ENCODE measurements around the gene RFC3.

RFC3 gene

DNA sequence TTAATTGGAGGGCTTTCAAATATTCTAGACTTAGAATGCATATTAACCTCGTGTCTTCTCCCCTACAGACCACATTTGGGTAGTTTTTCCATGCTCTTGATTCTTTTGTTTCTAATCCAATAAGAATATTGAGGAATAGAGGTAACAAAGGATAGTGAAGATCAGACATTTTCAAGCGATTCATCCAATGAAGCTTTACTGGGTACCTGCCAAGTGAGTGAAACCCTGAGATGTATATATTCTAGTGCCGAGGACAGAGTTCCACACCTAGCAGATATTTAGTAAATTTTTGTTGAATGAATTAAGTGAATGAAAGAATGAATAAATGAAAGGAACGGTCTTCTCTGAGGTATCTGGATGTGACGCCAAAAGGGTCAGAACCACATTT lies 442 bp upstream of the RFC3 start:
- no peaks in the 10 kb centered on the region for H3K36me3 ChIP-seq (ENCODE audit: control insufficient read depth, insufficient read depth, low read length)
- no peaks in the 10 kb centered on the region for H3K27me3 ChIP-seq (replicated peaks; ENCODE audit: control insufficient read depth, insufficient read depth, low read length)
- no peak for DNase-seq (ENCODE audit: extremely low read depth, insufficient read length)
- TF ChIP-seq, protein P1, sequence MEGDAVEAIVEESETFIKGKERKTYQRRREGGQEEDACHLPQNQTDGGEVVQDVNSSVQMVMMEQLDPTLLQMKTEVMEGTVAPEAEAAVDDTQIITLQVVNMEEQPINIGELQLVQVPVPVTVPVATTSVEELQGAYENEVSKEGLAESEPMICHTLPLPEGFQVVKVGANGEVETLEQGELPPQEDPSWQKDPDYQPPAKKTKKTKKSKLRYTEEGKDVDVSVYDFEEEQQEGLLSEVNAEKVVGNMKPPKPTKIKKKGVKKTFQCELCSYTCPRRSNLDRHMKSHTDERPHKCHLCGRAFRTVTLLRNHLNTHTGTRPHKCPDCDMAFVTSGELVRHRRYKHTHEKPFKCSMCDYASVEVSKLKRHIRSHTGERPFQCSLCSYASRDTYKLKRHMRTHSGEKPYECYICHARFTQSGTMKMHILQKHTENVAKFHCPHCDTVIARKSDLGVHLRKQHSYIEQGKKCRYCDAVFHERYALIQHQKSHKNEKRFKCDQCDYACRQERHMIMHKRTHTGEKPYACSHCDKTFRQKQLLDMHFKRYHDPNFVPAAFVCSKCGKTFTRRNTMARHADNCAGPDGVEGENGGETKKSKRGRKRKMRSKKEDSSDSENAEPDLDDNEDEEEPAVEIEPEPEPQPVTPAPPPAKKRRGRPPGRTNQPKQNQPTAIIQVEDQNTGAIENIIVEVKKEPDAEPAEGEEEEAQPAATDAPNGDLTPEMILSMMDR (IDR thresholded peaks at IDR 0.05; ENCODE audit: insufficient read depth, low read length, poor library complexity, severe bottlenecking): no peak
- peak overlapping the region; percentile 77 for H3K4me3 ChIP-seq (replicated peaks; ENCODE audit: low read depth, low read length)

DNA sequence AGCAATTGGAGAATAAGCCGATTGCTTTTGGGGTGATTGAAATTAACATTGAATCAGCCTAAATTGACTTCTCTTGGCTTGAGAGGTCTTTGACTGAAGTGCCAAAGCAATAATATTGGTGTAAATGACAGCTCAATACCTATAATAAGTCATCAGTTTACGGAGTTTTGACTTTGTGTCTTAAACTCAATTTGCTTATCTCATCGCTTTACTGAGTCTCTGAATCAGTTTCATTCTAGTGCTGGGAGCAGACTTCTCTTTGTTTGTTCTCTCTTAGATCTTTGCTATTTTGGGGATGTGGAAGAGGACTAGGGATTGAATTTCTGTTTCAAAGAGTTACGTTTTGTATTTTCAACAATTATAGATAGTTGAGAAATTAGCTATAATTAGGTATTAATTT lies 7.1 kb downstream of the RFC3 start:
- Histone ChIP-seq H3K4me3 (replicated peaks; ENCODE audit: low read depth, low read length) (no peak overlapping the region), H3K36me3 (ENCODE audit: control insufficient read depth, insufficient read depth, low read length) (peaks cover 1% of the 10 kb centered on the region; the same call in 1 of the 2 replicates)
- TF ChIP-seq, protein P1 (IDR thresholded peaks at IDR 0.05; ENCODE audit: insufficient read depth, low read length, poor library complexity, severe bottlenecking): no peak

DNA sequence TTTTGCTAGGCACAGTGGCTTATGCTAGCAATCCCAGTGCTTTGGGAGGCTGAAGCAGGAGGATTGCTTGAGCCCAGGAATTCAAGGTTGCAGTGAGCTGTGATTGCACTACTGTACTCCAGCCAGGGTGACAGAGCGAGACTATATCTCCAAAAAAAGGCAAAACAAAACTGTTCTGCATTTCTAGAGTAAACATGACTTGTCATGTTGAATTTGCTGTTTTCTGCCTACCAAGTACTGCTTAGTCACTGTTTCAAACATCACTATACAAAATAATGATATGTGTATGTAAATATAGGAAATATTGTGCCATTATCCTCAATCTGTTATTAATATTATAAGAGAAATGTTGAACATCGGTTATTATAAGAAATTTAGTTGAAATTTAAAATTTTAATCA lies 9.2 kb downstream of the RFC3 start:
- Histone ChIP-seq H3K27me3 (replicated peaks; ENCODE audit: control insufficient read depth, insufficient read depth, low read length) (no peaks in the 10 kb centered on the region), H3K4me3 (replicated peaks; ENCODE audit: low read depth, low read length) (no peak overlapping the region), H3K36me3 (ENCODE audit: control insufficient read depth, insufficient read depth, low read length) (peaks cover 5% of the 10 kb centered on the region)
- no peak for DNase-seq (ENCODE audit: extremely low read depth, insufficient read length)
- TF ChIP-seq, protein P1 (IDR thresholded peaks at IDR 0.05; ENCODE audit: insufficient read depth, low read length, poor library complexity, severe bottlenecking): no peak

More for the DNA sequence above, 7.1 kb downstream of the RFC3 start:
- DNase-seq (ENCODE audit: extremely low read depth, insufficient read length): no peak
- no peaks in the 10 kb centered on the region for H3K27me3 ChIP-seq (replicated peaks; ENCODE audit: control insufficient read depth, insufficient read depth, low read length)

DNA sequence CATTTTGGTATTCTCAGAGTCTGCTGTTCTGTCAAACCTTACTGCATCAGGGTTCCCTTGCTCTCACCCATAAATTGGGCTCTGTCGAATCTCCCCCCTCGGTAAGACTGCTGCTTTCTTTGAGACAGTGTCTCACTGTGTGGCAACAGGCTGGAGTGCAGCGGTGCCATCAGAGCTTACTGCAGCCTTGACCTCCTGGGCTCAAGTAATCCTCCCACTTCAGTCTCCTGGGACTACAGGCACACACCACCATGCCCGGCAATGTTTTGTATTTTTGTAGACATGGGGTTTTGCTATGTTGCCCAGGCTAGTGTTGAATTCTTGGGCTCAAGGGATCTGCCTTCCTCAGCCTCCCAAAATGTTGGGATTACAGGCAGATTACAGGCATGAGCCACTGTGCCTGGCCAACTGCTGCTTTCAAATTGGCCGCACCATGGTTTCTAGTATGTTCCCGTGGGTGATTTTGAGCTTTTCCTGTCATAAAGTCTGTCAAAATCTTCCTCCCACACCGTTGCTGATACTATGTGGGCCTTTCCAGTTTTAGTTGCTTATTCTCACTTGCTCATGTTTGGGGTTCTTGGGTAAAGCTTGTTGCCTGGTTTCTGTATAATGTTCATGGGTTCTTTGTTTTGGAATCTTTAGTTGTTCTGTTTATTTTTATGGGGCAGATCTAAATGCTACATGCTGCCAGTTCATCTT lies 10.6 kb downstream of the RFC3 start:
- TF ChIP-seq, protein P1 (IDR thresholded peaks at IDR 0.05; ENCODE audit: insufficient read depth, low read length, poor library complexity, severe bottlenecking): no peak
- Histone ChIP-seq H3K36me3 (ENCODE audit: control insufficient read depth, insufficient read depth, low read length) (peaks cover 5% of the 10 kb centered on the region), H3K4me3 (replicated peaks; ENCODE audit: low read depth, low read length) (no peak overlapping the region), H3K27me3 (replicated peaks; ENCODE audit: control insufficient read depth, insufficient read depth, low read length) (no peaks in the 10 kb centered on the region)
- no peak for DNase-seq (ENCODE audit: extremely low read depth, insufficient read length)

DNA sequence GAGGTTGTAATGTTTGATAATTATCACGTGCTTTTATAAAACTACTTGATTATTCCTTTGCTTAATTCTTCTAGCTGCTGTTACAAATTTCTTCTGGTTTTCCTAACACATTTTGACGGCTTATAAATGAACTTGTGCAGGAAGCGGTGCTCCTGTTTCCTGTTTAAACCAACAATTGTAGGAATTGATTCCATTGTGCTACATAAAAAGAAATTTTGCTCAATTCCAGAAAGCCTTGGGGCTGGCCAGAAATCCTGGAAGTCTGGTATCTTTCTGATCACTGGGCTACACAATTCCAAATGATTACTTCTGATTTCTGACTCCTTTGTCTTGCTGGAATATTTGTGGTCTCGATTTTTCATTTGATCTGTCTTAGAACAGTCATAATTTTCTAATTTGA lies 14.9 kb downstream of the RFC3 start:
- Histone ChIP-seq H3K27me3 (replicated peaks; ENCODE audit: control insufficient read depth, insufficient read depth, low read length) (no peaks in the 10 kb centered on the region), H3K4me3 (replicated peaks; ENCODE audit: low read depth, low read length) (no peak overlapping the region), H3K36me3 (ENCODE audit: control insufficient read depth, insufficient read depth, low read length) (peaks cover 3% of the 10 kb centered on the region)
- TF ChIP-seq, protein P1 (IDR thresholded peaks at IDR 0.05; ENCODE audit: insufficient read depth, low read length, poor library complexity, severe bottlenecking): no peak
- no peak for DNase-seq (ENCODE audit: extremely low read depth, insufficient read length)

DNA sequence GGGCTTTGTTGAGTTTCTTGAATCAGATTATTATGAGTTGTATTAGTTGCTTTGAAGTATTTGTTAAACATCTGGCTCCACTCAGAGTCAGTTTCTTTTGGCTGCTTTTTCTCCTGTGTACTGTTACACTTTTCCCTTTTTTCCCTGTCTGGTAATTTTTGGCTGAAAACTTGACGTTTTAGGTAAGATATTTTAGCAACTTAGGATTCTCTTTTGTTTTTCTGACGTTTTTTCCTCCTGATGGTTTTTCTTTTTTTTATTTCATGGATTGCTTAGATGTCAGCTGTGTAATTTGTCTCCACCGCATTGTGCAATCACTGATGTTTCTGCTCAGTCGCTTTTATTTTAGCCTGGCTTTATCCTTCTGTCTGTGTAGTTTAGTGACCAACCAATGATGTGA lies 20.7 kb downstream of the RFC3 start:
- TF ChIP-seq, protein P1 (IDR thresholded peaks at IDR 0.05; ENCODE audit: insufficient read depth, low read length, poor library complexity, severe bottlenecking): no peak
- Histone ChIP-seq H3K36me3 (ENCODE audit: control insufficient read depth, insufficient read depth, low read length) (no peaks in the 10 kb centered on the region; the same call in none of the 2 replicates), H3K4me3 (replicated peaks; ENCODE audit: low read depth, low read length) (no peak overlapping the region), H3K27me3 (replicated peaks; ENCODE audit: control insufficient read depth, insufficient read depth, low read length) (no peaks in the 10 kb centered on the region)
- DNase-seq (ENCODE audit: extremely low read depth, insufficient read length): no peak

Measured in GM06990 (cell line).